Measurements from ENCODE around the gene SMARCC2. TPM values are rescaled to one million over a fixed set of nuclear protein-coding genes. Genes with fewer than 3 reads are reported as not detected.
A peak's percentile ranks its signal among the peaks of the same experiment; 100 is the strongest.
"Not testable (repeated sequence)": the region's sequence is repeated elsewhere in the genome, so short reads cannot be mapped to it uniquely, and the experiment has no call there.

The SMARCC2 gene
- total and polyA plus RNA-seq, 9 donors: 57.9 to 172 (median 117) TPM

DNA sequence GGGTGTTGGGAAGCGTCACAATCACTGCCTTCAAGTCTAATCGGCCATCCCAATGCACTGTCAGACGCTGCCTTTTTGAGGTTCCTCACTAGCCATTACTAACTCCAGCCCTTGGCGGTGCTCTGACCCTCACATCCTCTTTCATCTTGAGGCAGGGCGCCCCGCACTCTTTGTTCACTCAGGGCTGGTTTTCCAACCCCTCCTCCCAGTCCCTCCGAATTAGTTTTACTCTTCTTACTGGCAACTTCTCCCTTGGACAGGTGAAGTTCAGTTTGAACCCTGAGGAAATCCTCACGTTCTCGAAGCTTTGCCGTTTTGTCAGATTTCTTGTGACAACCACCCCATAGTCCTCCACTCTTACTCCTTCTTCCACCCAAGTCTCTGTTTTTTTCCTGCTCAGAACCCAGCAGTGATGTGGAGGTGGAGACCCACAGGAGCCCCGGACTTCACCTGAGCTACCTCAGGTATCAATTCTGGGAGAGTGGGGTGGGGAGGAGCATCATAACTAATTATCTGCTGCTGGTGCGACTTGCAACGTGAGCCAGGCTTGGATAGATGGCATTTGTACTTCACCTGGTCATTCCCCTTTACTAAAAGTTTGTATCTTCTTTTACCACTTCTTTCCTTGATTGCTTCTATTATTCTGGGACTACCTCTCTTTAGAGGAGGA is 70.5 kb downstream of the SMARCC2 start:
- intact Hi-C loops (cut with DNase I): loop anchor here in 2 of 4 donors (2.0 kb wide), 2 partner anchors 72 to 106 kb away; partner anchors contain the start of gene NABP2 (in 1 of the 2)
- Histone ChIP-seq H3K27me3 (no peaks in the 10 kb centered on the region), H3K4me3 (peak overlapping the region; percentile 76), H3K9me3 (no peaks in the 10 kb centered on the region), H3K4me1 (ENCODE audit: insufficient read depth) (peaks cover 2% of the 10 kb centered on the region), H3K27ac (peak overlapping the region; percentile 84 to 91), H3K36me3 (no peaks in the 10 kb centered on the region)
- no peak for DNase-seq
- 4 to 8% (median 5%) methylated on average over 13 of the region's 13 CpGs for WGBS, 3 donors
- TF ChIP-seq EP300 (IDR thresholded peaks at IDR 0.05) (no peak), POLR2A (IDR thresholded peaks at IDR 0.05) (no peak), CTCF (IDR thresholded peaks at IDR 0.05) (no peak)

DNA sequence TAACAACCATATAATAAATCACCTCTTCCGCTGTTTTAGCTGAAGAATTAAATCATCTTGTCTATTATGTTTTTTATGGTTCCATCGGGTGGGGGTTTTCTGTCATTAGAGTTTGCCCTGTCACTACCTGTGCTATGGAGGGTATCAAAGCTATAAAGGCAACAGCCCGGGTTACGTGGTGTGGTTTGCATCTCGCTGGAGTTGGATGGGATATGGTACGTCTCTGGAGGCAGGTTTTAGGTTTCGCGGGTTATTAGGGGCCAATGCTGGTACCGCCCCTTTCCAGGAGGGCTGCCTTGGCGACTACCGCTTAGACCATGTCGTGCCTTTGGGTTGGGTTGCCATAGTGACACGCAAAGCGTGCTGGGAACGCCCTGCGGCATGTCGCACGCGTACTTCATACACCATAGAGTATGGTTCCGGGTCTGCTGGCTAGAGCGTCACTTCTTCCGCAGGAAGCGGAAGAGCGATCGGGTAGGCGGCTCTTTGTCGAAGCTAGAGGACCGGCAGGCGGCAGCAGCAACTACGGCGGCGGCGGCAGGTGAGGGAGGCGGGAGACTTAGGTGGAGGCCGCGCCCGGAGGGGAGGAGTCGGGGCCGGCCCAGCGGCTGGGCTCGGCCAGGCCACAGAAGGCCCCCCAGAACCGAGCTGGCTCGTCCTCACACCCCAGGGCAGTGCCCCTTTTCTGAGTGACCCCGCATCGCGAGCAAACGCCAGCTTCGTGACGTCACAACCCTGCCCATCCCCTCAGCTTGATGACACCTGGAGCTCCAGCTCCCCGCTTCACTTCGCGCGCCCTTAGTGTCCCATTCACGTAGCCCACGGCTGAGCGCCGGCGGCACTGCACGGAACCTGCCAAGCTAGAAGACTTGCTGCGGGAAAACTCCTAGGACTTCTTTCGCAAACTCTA is 71.2 kb downstream of the SMARCC2 start, which contains the start of gene ZC3H10:
ZC3H10 (plus strand) TSS at position 489 of the 910 bp plus-strand sequence. CDS start 2,297 bp downstream, outside the sequence.
- DNase-seq: peak; percentile 96 to 99 (median 98)
- H3K36me3 ChIP-seq: no peaks in the 10 kb centered on the region
- H3K4me3 ChIP-seq: peak within 1 kb of the TSS; percentile 77
- TF ChIP-seq CTCF (IDR thresholded peaks at IDR 0.05) (peak; percentile 25 to 83 (median 79)), EP300 (IDR thresholded peaks at IDR 0.05) (peak; percentile 89), POLR2A (IDR thresholded peaks at IDR 0.05) (peak; percentile 98)
- 0 to 1% (median 1%) methylated on average over 60 to 61 of the region's 61 CpGs for WGBS, 3 donors
- H3K9me3 ChIP-seq: no peaks in the 10 kb centered on the region
- peak within 1 kb of the TSS; percentile 91 to 92 for H3K27ac ChIP-seq
- peaks cover 2% of the 10 kb centered on the region for H3K4me1 ChIP-seq (ENCODE audit: insufficient read depth)
- H3K27me3 ChIP-seq: no peaks in the 10 kb centered on the region
- intact Hi-C loops (cut with DNase I): loop anchor here in 2 of 4 donors (2.0 kb wide), 2 partner anchors 73 to 107 kb away; partner anchors contain the start of gene NABP2 (in 1 of the 2)

DNA sequence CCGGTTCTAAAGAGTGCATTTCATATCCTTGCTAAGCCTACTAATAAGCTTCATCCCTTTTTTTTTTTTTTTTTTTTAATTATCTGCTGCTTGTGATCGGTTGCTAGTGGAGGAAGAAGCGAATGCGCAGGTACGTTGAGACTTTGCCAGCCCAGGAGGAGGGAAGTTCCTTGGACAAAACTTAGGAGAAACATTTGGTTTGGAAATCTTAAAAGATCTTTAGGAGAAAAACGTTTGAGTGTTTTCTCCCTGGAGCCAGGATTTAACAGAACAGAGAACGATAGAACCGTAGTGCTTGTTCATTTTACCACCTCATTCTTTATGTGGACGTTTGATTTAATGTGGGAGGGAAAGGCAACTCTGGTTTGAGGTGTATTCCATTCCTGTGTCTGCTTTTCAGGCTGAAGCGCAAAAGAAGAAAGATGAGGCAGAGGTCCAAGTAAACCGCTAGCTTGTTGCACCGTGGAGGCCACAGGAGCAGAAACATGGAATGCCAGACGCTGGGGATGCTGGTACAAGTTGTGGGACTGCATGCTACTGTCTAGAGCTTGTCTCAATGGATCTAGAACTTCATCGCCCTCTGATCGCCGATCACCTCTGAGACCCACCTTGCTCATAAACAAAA is 72.1 kb downstream of the SMARCC2 start:
- peak in 3 of 5 donors; percentile 26 to 50 (median 47) for DNase-seq
- H3K9me3 ChIP-seq; H3K4me1 ChIP-seq (ENCODE audit: insufficient read depth); H3K36me3 ChIP-seq; H3K27me3 ChIP-seq; intact Hi-C loops (cut with DNase I): not testable (repeated sequence)
- H3K27ac ChIP-seq: peak overlapping the region; percentile 51 to 92
- H3K4me3 ChIP-seq: peak overlapping the region; percentile 77
- WGBS, 3 donors: 0 to 2% (median 1%) methylated on average over 12 to 16 of the region's 16 CpGs

DNA sequence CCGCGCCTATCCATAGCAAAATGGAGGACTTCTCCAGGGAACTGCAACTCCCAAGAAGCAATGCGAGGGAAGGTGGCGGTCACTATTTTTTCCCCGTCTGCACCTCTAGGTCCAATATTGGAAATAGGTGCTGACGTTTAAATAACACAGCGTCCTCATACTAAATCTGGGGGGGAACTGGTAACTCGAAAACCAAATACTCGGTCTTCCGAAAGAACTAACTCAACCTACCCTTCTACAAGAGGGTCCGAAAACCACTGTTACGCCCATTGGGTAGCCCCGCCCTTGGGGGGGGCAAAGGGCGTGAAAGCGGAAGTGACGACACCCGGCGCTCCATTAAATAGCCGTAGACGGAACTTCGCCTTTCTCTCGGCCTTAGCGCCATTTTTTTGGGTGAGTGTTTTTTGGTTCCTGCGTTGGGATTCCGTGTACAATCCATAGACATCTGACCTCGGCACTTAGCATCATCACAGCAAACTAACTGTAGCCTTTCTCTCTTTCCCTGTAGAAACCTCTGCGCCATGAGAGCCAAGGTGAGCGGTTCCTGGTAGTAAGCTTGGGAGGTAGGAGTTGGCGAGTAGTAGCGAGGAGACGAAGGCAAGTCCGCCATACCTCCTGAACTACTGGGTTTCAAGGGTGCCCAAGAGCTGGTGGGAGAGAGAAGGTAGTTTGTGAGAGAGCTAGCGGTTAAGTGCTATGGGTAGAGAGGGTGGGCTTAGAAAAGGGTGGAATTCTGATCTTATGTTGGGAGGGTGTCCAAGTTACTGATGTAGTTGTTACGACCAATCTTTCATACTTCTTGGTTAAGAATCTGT is 72.8 kb downstream of the SMARCC2 start, which contains the start of gene RPL41:
RPL41 (plus strand) TSS at position 367 of the 815 bp plus-strand sequence.
- Histone ChIP-seq H3K4me3 (peak within 1 kb of the TSS; percentile 77), H3K36me3 (no peaks in the 10 kb centered on the region), H3K27me3 (no peaks in the 10 kb centered on the region), H3K9me3 (no peaks in the 10 kb centered on the region), H3K27ac (peak within 1 kb of the TSS; percentile 51 to 92), H3K4me1 (ENCODE audit: insufficient read depth) (peaks cover 2% of the 10 kb centered on the region)
- peak in 1 of 3 donors; percentile 38 for TF ChIP-seq CTCF (IDR thresholded peaks at IDR 0.05)
- no peak for TF ChIP-seq EP300 (IDR thresholded peaks at IDR 0.05)
- peak; percentile 98 for TF ChIP-seq POLR2A (IDR thresholded peaks at IDR 0.05)
- intact Hi-C loops (cut with DNase I): no loop called here
- DNase-seq: peak; percentile 93 to 97 (median 96)
- WGBS, 3 donors: 0 to 1% (median 0%) methylated on average over 34 of the region's 34 CpGs

Measured in ovary (tissue), 9 donors.